Measurements from ENCODE around the gene UQCRC1. TPM values are rescaled to one million over a fixed set of nuclear protein-coding genes. Genes with fewer than 3 reads are reported as not detected.

The UQCRC1 gene
- total RNA-seq, 2 experiments from 2014 or later: 167 to 170 TPM

- no peak for DNase-seq
- H3K4me1 Mint-ChIP-seq: peaks cover 20% of the 10 kb centered on the region
- no peak overlapping the region for H3K27ac Mint-ChIP-seq
- no peak overlapping the region for H3K4me3 Mint-ChIP-seq
- ChIA-PET POLR2A (no interaction called here), CTCF (no interaction called here)
- no peaks in the 10 kb centered on the region for H3K27me3 Mint-ChIP-seq
- H3K36me3 Mint-ChIP-seq (ENCODE audit: low read depth): peaks cover 44% of the 10 kb centered on the region
- no peaks in the 10 kb centered on the region for H3K9me3 Mint-ChIP-seq
Measured at GRCh38 chr3:48607519-48607918, 1.9 kb downstream of the UQCRC1 start.

- no peak for DNase-seq
- no peaks in the 10 kb centered on the region for H3K9me3 Mint-ChIP-seq
- peaks cover 66% of the 10 kb centered on the region for H3K36me3 Mint-ChIP-seq (ENCODE audit: low read depth)
- CTCF ChIA-PET: no interaction called here
- POLR2A ChIA-PET: interaction anchor here (1.4 kb wide), 1 partner anchor 11 kb away, joined by 5 read pairs; no protein-coding TSS in a partner anchor
- no peaks in the 10 kb centered on the region for H3K27me3 Mint-ChIP-seq
- no peak overlapping the region for H3K4me3 Mint-ChIP-seq
- no peak overlapping the region for H3K27ac Mint-ChIP-seq
- H3K4me1 Mint-ChIP-seq: no peaks in the 10 kb centered on the region
Measured at GRCh38 chr3:48601622-48601994, 7.8 kb downstream of the UQCRC1 start.

GRCh38 chr3:48600711-48601621 is 8.5 kb downstream of the UQCRC1 start:
- ChIA-PET POLR2A (interaction anchor here (1.4 kb wide), 1 partner anchor 12 kb away, joined by 5 read pairs; no protein-coding TSS in a partner anchor), CTCF (no interaction called here)
- Mint-ChIP-seq H3K9me3 (no peaks in the 10 kb centered on the region), H3K36me3 (ENCODE audit: low read depth) (peaks cover 65% of the 10 kb centered on the region), H3K27me3 (peaks cover 3% of the 10 kb centered on the region), H3K27ac (no peak overlapping the region), H3K4me3 (no peak overlapping the region), H3K4me1 (peaks cover 2% of the 10 kb centered on the region)
- DNase-seq: no peak

GRCh38 chr3:48599509-48600285 is 9.7 kb downstream of the UQCRC1 start:
- Mint-ChIP-seq H3K4me3 (no peak overlapping the region), H3K27ac (no peak overlapping the region), H3K9me3 (no peaks in the 10 kb centered on the region), H3K27me3 (peaks cover 8% of the 10 kb centered on the region), H3K4me1 (peaks cover 2% of the 10 kb centered on the region), H3K36me3 (ENCODE audit: low read depth) (peaks cover 54% of the 10 kb centered on the region)
- ChIA-PET CTCF (no interaction called here), POLR2A (no interaction called here)
- DNase-seq: no peak

GRCh38 chr3:48599077-48599501 is 10.4 kb downstream of the UQCRC1 start:
- Mint-ChIP-seq H3K36me3 (ENCODE audit: low read depth) (peaks cover 48% of the 10 kb centered on the region), H3K4me1 (peaks cover 7% of the 10 kb centered on the region), H3K27me3 (peaks cover 13% of the 10 kb centered on the region), H3K9me3 (no peaks in the 10 kb centered on the region), H3K27ac (no peak overlapping the region), H3K4me3 (no peak overlapping the region)
- ChIA-PET CTCF (no interaction called here), POLR2A (no interaction called here)
- DNase-seq: no peak

- POLR2A ChIA-PET: no interaction called here
- Mint-ChIP-seq H3K27me3 (peaks cover 16% of the 10 kb centered on the region), H3K4me1 (peaks cover 7% of the 10 kb centered on the region), H3K9me3 (no peaks in the 10 kb centered on the region), H3K4me3 (no peak overlapping the region), H3K36me3 (ENCODE audit: low read depth) (peaks cover 44% of the 10 kb centered on the region), H3K27ac (no peak overlapping the region)
- CTCF ChIA-PET: interaction anchor here (1.0 kb wide), 1 partner anchor 58 kb away, joined by 3 read pairs; no protein-coding TSS in a partner anchor
- no peak for DNase-seq
Measured at GRCh38 chr3:48598323-48599076, 10.9 kb downstream of the UQCRC1 start.

GRCh38 chr3:48597408-48597800 is 12.0 kb downstream of the UQCRC1 start:
- no peak overlapping the region for H3K4me3 Mint-ChIP-seq
- no peak for DNase-seq
- ChIA-PET CTCF (interaction anchor here (1.0 kb wide), 1 partner anchor 59 kb away, joined by 3 read pairs; no protein-coding TSS in a partner anchor), POLR2A (no interaction called here)
- no peak overlapping the region for H3K27ac Mint-ChIP-seq
- H3K9me3 Mint-ChIP-seq: no peaks in the 10 kb centered on the region
- H3K4me1 Mint-ChIP-seq: peaks cover 7% of the 10 kb centered on the region
- H3K36me3 Mint-ChIP-seq (ENCODE audit: low read depth): peaks cover 34% of the 10 kb centered on the region
- H3K27me3 Mint-ChIP-seq: peaks cover 19% of the 10 kb centered on the region

- ChIA-PET POLR2A (no interaction called here), CTCF (no interaction called here)
- Mint-ChIP-seq H3K27ac (no peak overlapping the region), H3K4me1 (peaks cover 7% of the 10 kb centered on the region), H3K4me3 (no peak overlapping the region), H3K27me3 (peaks cover 19% of the 10 kb centered on the region), H3K9me3 (no peaks in the 10 kb centered on the region), H3K36me3 (ENCODE audit: low read depth) (peaks cover 29% of the 10 kb centered on the region)
- DNase-seq: no peak
Measured at GRCh38 chr3:48596676-48597407, 12.6 kb downstream of the UQCRC1 start.

- Mint-ChIP-seq H3K4me1 (peaks cover 7% of the 10 kb centered on the region), H3K36me3 (ENCODE audit: low read depth) (peaks cover 24% of the 10 kb centered on the region), H3K27ac (no peak overlapping the region), H3K27me3 (peaks cover 20% of the 10 kb centered on the region), H3K9me3 (no peaks in the 10 kb centered on the region), H3K4me3 (no peak overlapping the region)
- POLR2A ChIA-PET: no interaction called here
- DNase-seq: no peak
- CTCF ChIA-PET: no interaction called here
Measured at GRCh38 chr3:48596157-48596556, 13.3 kb downstream of the UQCRC1 start.

GRCh38 chr3:48595526-48596121 is 13.8 kb downstream of the UQCRC1 start:
- DNase-seq: no peak
- Mint-ChIP-seq H3K27me3 (peaks cover 24% of the 10 kb centered on the region), H3K9me3 (no peaks in the 10 kb centered on the region), H3K36me3 (ENCODE audit: low read depth) (peaks cover 19% of the 10 kb centered on the region), H3K27ac (no peak overlapping the region), H3K4me3 (no peak overlapping the region), H3K4me1 (peaks cover 7% of the 10 kb centered on the region)
- POLR2A ChIA-PET: no interaction called here
- CTCF ChIA-PET: no interaction called here

- H3K4me1 Mint-ChIP-seq: peaks cover 7% of the 10 kb centered on the region
- CTCF ChIA-PET: no interaction called here
- H3K4me3 Mint-ChIP-seq: no peak within 1 kb of the TSS
- H3K27ac Mint-ChIP-seq: no peak within 1 kb of the TSS
- POLR2A ChIA-PET: no interaction called here
- DNase-seq: no peak
- H3K27me3 Mint-ChIP-seq: peaks cover 24% of the 10 kb centered on the region
- no peaks in the 10 kb centered on the region for H3K9me3 Mint-ChIP-seq
- peaks cover 14% of the 10 kb centered on the region for H3K36me3 Mint-ChIP-seq (ENCODE audit: low read depth)
Measured at GRCh38 chr3:48595075-48595525, 14.3 kb downstream of the UQCRC1 start, which contains the start of gene COL7A1. COL7A1 (minus strand) TSS chr3:48595329; CDS start chr3:48595159, 170 bp downstream.

- peaks cover 10% of the 10 kb centered on the region for H3K36me3 Mint-ChIP-seq (ENCODE audit: low read depth)
- POLR2A ChIA-PET: no interaction called here
- H3K27me3 Mint-ChIP-seq: peaks cover 28% of the 10 kb centered on the region
- no peak overlapping the region for H3K27ac Mint-ChIP-seq
- no peaks in the 10 kb centered on the region for H3K9me3 Mint-ChIP-seq
- CTCF ChIA-PET: no interaction called here
- peaks cover 7% of the 10 kb centered on the region for H3K4me1 Mint-ChIP-seq
- DNase-seq: no peak
- no peak overlapping the region for H3K4me3 Mint-ChIP-seq
Measured at GRCh38 chr3:48594417-48595049, 14.9 kb downstream of the UQCRC1 start.
